Liver (tissue), 9 donors: ENCODE results near the gene FUOM. TPM values are rescaled to one million over a fixed set of nuclear protein-coding genes. Genes with fewer than 3 reads are reported as not detected.

Source experiments
- DNase-seq: peaks from one replicate; pipeline ENCODE4 v3.0.0-alpha.2; 2017; ENCODE audit warnings: low spot score
- H3K27ac ChIP-seq, 2 donors: one replicate each; pipeline ENCODE4 v1.7.0; 2013; ENCODE audit warnings: inconsistent platforms in 2 of 2, low read length in 2 of 2, control low read depth in 1 of 2, low read depth in 1 of 2, mild to moderate bottlenecking in 1 of 2
- H3K27me3 ChIP-seq, 4 donors: one replicate each; pipeline versions ENCODE4 v1.6.1 to v1.7.0; 2013; ENCODE audit warnings: low read length in 3 of 4, inconsistent platforms in 1 of 4, mild to moderate bottlenecking in 1 of 4, moderate library complexity in 1 of 4; ENCODE audit not compliant: control insufficient read depth in 4 of 4, insufficient read depth in 4 of 4
- H3K36me3 ChIP-seq, 4 donors: one replicate each; pipeline versions ENCODE4 v1.6.1 to v1.7.0; 2013; ENCODE audit warnings: low read length in 3 of 4, mild to moderate bottlenecking in 3 of 4, low read depth in 1 of 4, moderate library complexity in 1 of 4; ENCODE audit not compliant: control insufficient read depth in 4 of 4, insufficient read depth in 3 of 4
- H3K4me1 ChIP-seq, 4 donors: one replicate each; pipeline versions ENCODE4 v1.6.1 to v1.7.0; 2013; ENCODE audit warnings: low read length in 3 of 4, mild to moderate bottlenecking in 3 of 4, moderate library complexity in 1 of 4; ENCODE audit not compliant: control insufficient read depth in 4 of 4, insufficient read depth in 4 of 4
- H3K4me3 ChIP-seq, 3 donors: one replicate each; pipeline versions ENCODE4 v1.6.1 to v1.7.0; 2013; ENCODE audit warnings: low read length in 3 of 3, control low read depth in 1 of 3, low read depth in 1 of 3, mild to moderate bottlenecking in 1 of 3
- H3K9ac ChIP-seq, 2 donors: one replicate each; pipeline ENCODE4 v1.7.0; 2013; ENCODE audit warnings: low read length in 2 of 2, mild to moderate bottlenecking in 2 of 2, moderate library complexity in 2 of 2, control low read depth in 1 of 2, low read depth in 1 of 2
- H3K9me3 ChIP-seq, 4 donors: one replicate each; pipeline versions ENCODE4 v1.6.1 to v1.7.0; 2013; ENCODE audit warnings: low read length in 3 of 4; ENCODE audit not compliant: control insufficient read depth in 4 of 4
- ATF3 ChIP-seq: IDR thresholded peaks from 2 replicates; pipeline ENCODE4 v1.6.1; 2016; ENCODE audit warnings: antibody characterized with exemption
- CTCF ChIP-seq: fragments of 150-350 bp; IDR thresholded peaks from 2 replicates; pipeline ENCODE4 v1.5.1; 2017; ENCODE audit warnings: improper control_type of control experiment, low read depth, low read length; ENCODE audit not compliant: missing input control
- EGR1 ChIP-seq, 2 donors: IDR thresholded peaks; 2 replicates each; pipeline ENCODE4 v1.6.1; 2016 to 2018; ENCODE audit warnings: antibody characterized with exemption in 2 of 2, low read depth in 2 of 2
- FOXA1 ChIP-seq: IDR thresholded peaks from 2 replicates; pipeline ENCODE4 v1.6.1; 2016; ENCODE audit warnings: antibody characterized with exemption
- FOXA2 ChIP-seq: IDR thresholded peaks from 2 replicates; pipeline ENCODE4 v1.6.1; 2016; ENCODE audit warnings: antibody characterized with exemption
- GABPA ChIP-seq, 2 donors: IDR thresholded peaks in 1 of 2; conservative IDR thresholded peaks in 1 of 2; 2 replicates each; pipeline ENCODE4 v1.6.1; 2016; ENCODE audit warnings: antibody characterized with exemption in 2 of 2, mild to moderate bottlenecking in 1 of 2, moderate library complexity in 1 of 2
- HNF4A ChIP-seq, 2 donors: conservative IDR thresholded peaks; 2 replicates each; pipeline ENCODE4 v1.6.1; 2016; ENCODE audit warnings: antibody characterized with exemption in 2 of 2, mild to moderate bottlenecking in 2 of 2
- HNF4G ChIP-seq: IDR thresholded peaks from 2 replicates; pipeline ENCODE4 v1.6.1; 2016; ENCODE audit warnings: antibody characterized with exemption
- JUND ChIP-seq, 2 donors: IDR thresholded peaks; 2 replicates each; pipeline ENCODE4 v1.6.1; 2016; ENCODE audit warnings: antibody characterized with exemption in 2 of 2
- MAX ChIP-seq: IDR thresholded peaks from 2 replicates; pipeline ENCODE4 v1.6.1; 2016; ENCODE audit warnings: antibody characterized with exemption
- NR2F2 ChIP-seq: IDR thresholded peaks from 2 replicates; pipeline ENCODE4 v1.6.1; 2016; ENCODE audit warnings: antibody characterized with exemption
- RAD21 ChIP-seq, 2 donors: IDR thresholded peaks; 2 replicates each; pipeline ENCODE4 v1.6.1; 2016; ENCODE audit warnings: antibody characterized with exemption in 2 of 2, mild to moderate bottlenecking in 2 of 2
- REST ChIP-seq: IDR thresholded peaks from 2 replicates; pipeline ENCODE4 v1.6.1; 2016; ENCODE audit warnings: antibody characterized with exemption, mild to moderate bottlenecking
- RXRA ChIP-seq, 2 donors: IDR thresholded peaks; 2 replicates each; pipeline ENCODE4 v1.6.1; 2017 to 2018; ENCODE audit warnings: antibody characterized with exemption in 2 of 2, mild to moderate bottlenecking in 1 of 2
- SP1 ChIP-seq: IDR thresholded peaks from 2 replicates; pipeline ENCODE4 v1.6.1; 2018; ENCODE audit warnings: antibody characterized with exemption, mild to moderate bottlenecking
- TAF1 ChIP-seq: conservative IDR thresholded peaks from 2 replicates; pipeline ENCODE4 v1.6.1; 2016; ENCODE audit warnings: antibody characterized with exemption, mild to moderate bottlenecking
- YY1 ChIP-seq: IDR thresholded peaks from 2 replicates; pipeline ENCODE4 v1.6.1; 2016; ENCODE audit warnings: antibody characterized with exemption, mild to moderate bottlenecking
- ZBTB33 ChIP-seq: IDR thresholded peaks from 2 replicates; pipeline ENCODE4 v1.6.1; 2016; ENCODE audit warnings: antibody characterized with exemption
- WGBS: extraction: QIAGEN DNeasy Blood & Tissue Kit; methylation state at CpG from one replicate; pipeline ENCODE4 v1.1.7; 2013; 5-methylcytosine and 5-hydroxymethylcytosine counted together
- polyA plus RNA-seq, 2 donors: library from polyadenylated mRNA; stranded (reverse) in 1 of 2; unstranded in 1 of 2; fragments of 200-250 nt in 1 of 2; fragments of >200 nt in 1 of 2; fragmentation: Nextera tagmentation in 1 of 2; extraction: Ambion mirVana in 1 of 2; gene quantifications; one replicate each; pipeline versions ENCODE4 v1.2.1 to v1.2.3, GENCODE V29; 2013 to 2015
- total RNA-seq, 2 donors: library from RNA; depleted of rRNA; stranded (reverse); fragments of >200 nt; gene quantifications; one replicate each; pipeline ENCODE4 v1.2.3, GENCODE V29; 2014
- donor health status: healthy.
- donor health status: healthy.
- donor health status: healthy.
- donor health status: healthy.
- donor health status: healthy.

Gene FUOM
- total RNA-seq (10 to 100 TPM; 24.3 to 67.6 TPM), polyA plus RNA-seq (100 to 1,000 TPM; 124 to 194 TPM)

- peak within 1 kb of the TSS; percentile 58 to 68 for H3K9ac ChIP-seq
Measured at GRCh38 chr10:133357285-133358161, at the start of gene FUOM. FUOM (minus strand) TSS chr10:133358019; CDS start chr10:133358007, 12 bp downstream.

More at GRCh38 chr10:133357285-133358161, at the start of gene FUOM:
- TF ChIP-seq FOXA1 (no peak), TAF1 (no peak), ZBTB33 (no peak), ATF3 (no peak), HNF4G (no peak), HNF4A (conservative IDR thresholded peaks at IDR 0.05) (peak; percentile 54 to 63), YY1 (peak; percentile 30), CTCF (peak; percentile 15), EGR1 (IDR thresholded peaks at IDR 0.05; ENCODE audit: low read depth in 2 of 2) (peak in 1 of 2 donors; percentile 38), FOXA2 (no peak), RAD21 (IDR thresholded peaks at IDR 0.05) (no peak), REST (no peak), NR2F2 (no peak), GABPA (IDR thresholded peaks at IDR 0.05 in 1 of 2, conservative IDR thresholded peaks at IDR 0.05 in 1 of 2) (peak in 1 of 2 donors; percentile 8), RXRA (IDR thresholded peaks at IDR 0.05) (peak; percentile 38), SP1 (peak; percentile 21), MAX (no peak), JUND (IDR thresholded peaks at IDR 0.05) (no peak)
- peak within 1 kb of the TSS; percentile 91 to 93 for H3K27ac ChIP-seq
- H3K27me3 ChIP-seq = no peaks in the 10 kb centered on the region
- peak; percentile 63 for DNase-seq
- no peaks in the 10 kb centered on the region for H3K9me3 ChIP-seq
- H3K4me1 ChIP-seq = peaks cover 19 to 81% (median 66%) of the 10 kb centered on the region in 4 donors
- peak within 1 kb of the TSS; percentile 56 to 77 (median 64) for H3K4me3 ChIP-seq
- peaks cover 2 to 11% (median 8%) of the 10 kb centered on the region in 4 donors for H3K36me3 ChIP-seq
- 2% methylated on average over 83 of the region's 83 CpGs for WGBS
